ENCODE results near the gene ST6GAL1. TPM values are rescaled to one million over a fixed set of nuclear protein-coding genes. Genes with fewer than 3 reads are reported as not detected.

ST6GAL1 gene
- total RNA-seq, 4 donors from 2014 or later, result 24.7 to 58.1 (median 44.5) TPM

DNA sequence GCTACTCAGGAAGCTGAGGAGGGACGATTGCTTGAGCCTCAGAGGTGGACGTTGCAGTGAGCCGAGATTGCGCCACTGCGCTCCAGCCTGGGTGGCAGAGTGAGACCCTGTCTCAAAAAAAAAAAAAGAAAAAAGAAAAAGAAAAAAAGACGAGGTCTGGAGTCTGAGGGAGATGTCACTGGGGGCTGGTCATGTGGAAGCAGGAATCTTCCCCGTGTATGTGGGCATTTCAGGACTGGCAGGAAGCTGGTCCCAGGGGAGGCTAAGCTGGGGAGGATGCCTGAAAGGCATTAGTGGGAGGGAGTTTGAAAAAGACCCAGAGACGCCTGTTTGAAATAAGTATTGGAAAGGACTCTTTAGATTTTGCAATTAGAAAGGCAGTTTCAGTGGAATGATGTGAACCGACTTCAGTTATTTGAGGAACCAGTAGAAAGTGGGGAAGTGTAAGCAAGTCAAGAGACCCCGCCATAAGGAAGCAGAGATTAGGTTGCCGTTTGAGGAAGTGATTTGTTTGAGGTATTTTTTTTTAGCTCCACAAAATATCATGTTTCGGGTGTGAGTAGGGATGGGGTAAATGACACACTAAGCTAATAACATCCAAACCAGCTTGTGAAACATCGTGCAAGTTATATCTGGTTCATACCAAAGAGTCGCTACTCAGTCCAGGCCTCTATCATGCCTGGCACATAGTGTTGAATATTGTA lies 55.5 kb downstream of the ST6GAL1 start:
- H3K9me3 ChIP-seq, result no peaks in the 10 kb centered on the region
- 67 to 70% methylated on average over 14 of the region's 14 CpGs for WGBS, 2 donors
- peaks cover 0 to 3% (median 0%) of the 10 kb centered on the region in 4 donors for H3K4me1 ChIP-seq
- no peaks in the 10 kb centered on the region for H3K27me3 ChIP-seq
- H3K4me3 ChIP-seq, result no peak overlapping the region
- TF ChIP-seq POLR2A (IDR thresholded peaks at IDR 0.05) (no peak), EP300 (IDR thresholded peaks at IDR 0.05) (peak in 1 of 2 donors; percentile 61)
- TF ChIP-seq, protein P1, sequence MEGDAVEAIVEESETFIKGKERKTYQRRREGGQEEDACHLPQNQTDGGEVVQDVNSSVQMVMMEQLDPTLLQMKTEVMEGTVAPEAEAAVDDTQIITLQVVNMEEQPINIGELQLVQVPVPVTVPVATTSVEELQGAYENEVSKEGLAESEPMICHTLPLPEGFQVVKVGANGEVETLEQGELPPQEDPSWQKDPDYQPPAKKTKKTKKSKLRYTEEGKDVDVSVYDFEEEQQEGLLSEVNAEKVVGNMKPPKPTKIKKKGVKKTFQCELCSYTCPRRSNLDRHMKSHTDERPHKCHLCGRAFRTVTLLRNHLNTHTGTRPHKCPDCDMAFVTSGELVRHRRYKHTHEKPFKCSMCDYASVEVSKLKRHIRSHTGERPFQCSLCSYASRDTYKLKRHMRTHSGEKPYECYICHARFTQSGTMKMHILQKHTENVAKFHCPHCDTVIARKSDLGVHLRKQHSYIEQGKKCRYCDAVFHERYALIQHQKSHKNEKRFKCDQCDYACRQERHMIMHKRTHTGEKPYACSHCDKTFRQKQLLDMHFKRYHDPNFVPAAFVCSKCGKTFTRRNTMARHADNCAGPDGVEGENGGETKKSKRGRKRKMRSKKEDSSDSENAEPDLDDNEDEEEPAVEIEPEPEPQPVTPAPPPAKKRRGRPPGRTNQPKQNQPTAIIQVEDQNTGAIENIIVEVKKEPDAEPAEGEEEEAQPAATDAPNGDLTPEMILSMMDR (IDR thresholded peaks at IDR 0.05), result no peak
- no peak for DNase-seq (ENCODE audit: low spot score in 2 of 2)
- peaks cover 0 to 6% (median 0%) of the 10 kb centered on the region in 3 donors for H3K36me3 ChIP-seq
- peak overlapping the region in 2 of 4 donors; percentile 7 to 20 for H3K27ac ChIP-seq

DNA sequence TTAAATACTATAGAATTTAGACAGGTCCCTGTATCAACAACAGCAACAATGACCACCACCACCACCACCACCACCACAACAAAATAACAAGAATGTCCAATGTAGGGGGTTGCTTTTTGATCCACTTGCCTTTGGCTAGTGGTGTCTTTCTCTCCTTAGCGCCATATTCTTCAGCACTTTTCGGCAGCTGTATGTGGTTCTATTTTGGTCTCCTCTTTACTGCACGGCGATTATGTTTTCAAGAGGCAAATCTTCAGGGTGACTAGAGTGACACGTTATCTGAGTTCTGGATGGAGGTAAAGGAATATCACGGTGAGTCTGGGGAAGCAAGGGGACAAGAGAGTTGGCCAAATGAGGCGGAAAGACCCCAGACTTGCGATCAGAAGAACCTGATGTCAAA lies 56.1 kb downstream of the ST6GAL1 start:
- 81 to 82% methylated on average over 8 of the region's 8 CpGs for WGBS, 2 donors
- H3K9me3 ChIP-seq, result no peaks in the 10 kb centered on the region
- H3K27me3 ChIP-seq, result no peaks in the 10 kb centered on the region
- H3K36me3 ChIP-seq, result peaks cover 0 to 6% (median 0%) of the 10 kb centered on the region in 3 donors
- H3K4me3 ChIP-seq, result no peak overlapping the region
- H3K27ac ChIP-seq, result peak overlapping the region in 1 of 4 donors; percentile 7
- no peak for DNase-seq (ENCODE audit: low spot score in 2 of 2)
- TF ChIP-seq, protein P1 (IDR thresholded peaks at IDR 0.05), result no peak
- no peak for TF ChIP-seq EP300 (IDR thresholded peaks at IDR 0.05)
- no peak for TF ChIP-seq POLR2A (IDR thresholded peaks at IDR 0.05)
- H3K4me1 ChIP-seq, result peaks cover 0 to 3% (median 0%) of the 10 kb centered on the region in 4 donors

DNA sequence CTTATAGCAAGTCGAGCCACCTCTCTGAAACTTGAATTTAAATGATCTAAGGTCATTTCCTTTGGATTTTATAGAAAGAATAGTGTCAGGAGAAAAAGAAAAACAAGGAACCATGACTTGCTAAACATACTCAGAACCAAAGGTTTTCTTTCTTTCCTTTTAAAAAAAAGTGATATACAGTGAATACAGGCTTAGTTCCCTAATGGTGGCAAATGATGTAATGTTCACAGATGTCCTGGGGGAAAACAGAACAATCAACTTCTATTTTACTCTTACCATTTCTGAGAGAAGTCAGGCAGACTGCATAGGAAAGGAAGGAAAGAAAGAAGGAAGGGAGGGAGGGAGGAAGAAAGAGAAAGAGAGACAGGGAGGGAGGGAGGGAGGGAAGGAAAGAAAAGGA lies 56.5 kb downstream of the ST6GAL1 start:
- Histone ChIP-seq H3K9me3 (no peaks in the 10 kb centered on the region), H3K27ac (peak overlapping the region in 1 of 4 donors; percentile 31), H3K4me3 (no peak overlapping the region), H3K36me3 (peaks cover 0 to 6% (median 0%) of the 10 kb centered on the region in 3 donors), H3K4me1 (peaks cover 0 to 3% (median 0%) of the 10 kb centered on the region in 4 donors), H3K27me3 (no peaks in the 10 kb centered on the region)
- 30 to 44% methylated on average over 1 of the region's 1 CpG for WGBS, 2 donors
- no peak for DNase-seq (ENCODE audit: low spot score in 2 of 2)
- TF ChIP-seq EP300 (IDR thresholded peaks at IDR 0.05), result peak in 1 of 2 donors; percentile 14
- TF ChIP-seq, protein P1 (IDR thresholded peaks at IDR 0.05), result no peak
- no peak for TF ChIP-seq POLR2A (IDR thresholded peaks at IDR 0.05)

DNA sequence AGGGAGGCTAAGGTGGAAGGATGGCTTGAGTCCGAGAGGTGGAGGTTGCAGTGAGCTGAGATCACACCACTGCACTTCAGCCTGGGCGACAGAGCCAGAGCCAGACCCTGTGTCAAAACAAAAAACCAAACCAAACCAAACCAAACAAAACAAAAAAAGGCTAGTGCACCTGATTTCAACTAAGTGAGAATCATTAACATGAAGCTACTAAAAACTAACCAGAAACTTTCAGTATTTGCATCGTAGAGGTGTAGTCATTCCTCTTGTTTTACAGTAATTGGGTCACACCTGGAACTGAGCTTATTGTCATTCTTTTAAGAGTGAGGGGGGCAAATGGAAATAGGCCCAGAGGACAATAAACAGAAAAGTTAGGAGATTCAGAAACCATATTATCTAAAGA lies 58.5 kb downstream of the ST6GAL1 start:
- Histone ChIP-seq H3K9me3 (no peaks in the 10 kb centered on the region), H3K4me1 (peaks cover 0 to 3% (median 0%) of the 10 kb centered on the region in 4 donors), H3K4me3 (no peak overlapping the region), H3K36me3 (peaks cover 0 to 6% (median 0%) of the 10 kb centered on the region in 3 donors), H3K27me3 (no peaks in the 10 kb centered on the region), H3K27ac (no peak overlapping the region)
- no peak for DNase-seq (ENCODE audit: low spot score in 2 of 2)
- 93 to 96% methylated on average over 3 of the region's 3 CpGs for WGBS, 2 donors
- TF ChIP-seq, protein P1 (IDR thresholded peaks at IDR 0.05), result no peak
- no peak for TF ChIP-seq POLR2A (IDR thresholded peaks at IDR 0.05)
- no peak for TF ChIP-seq EP300 (IDR thresholded peaks at IDR 0.05)

DNA sequence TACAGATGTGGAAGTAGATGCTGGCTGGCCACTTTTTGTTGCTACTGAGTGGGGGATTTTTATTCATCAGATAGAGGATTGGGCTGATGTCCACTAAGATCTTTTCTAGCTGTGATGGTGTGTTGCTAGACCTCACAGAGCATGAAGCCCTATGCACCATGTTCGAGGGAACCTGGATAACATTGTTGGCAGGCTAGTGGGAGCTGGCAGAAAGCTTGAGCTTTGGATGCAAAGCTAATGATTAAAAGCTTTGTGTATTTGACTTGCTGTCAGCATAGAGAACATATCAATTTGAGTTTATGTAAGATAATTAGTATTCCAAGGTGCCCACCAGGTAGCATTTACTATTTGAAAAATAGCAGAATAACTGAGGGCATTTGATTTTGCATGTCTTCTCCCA lies 59.1 kb downstream of the ST6GAL1 start:
- TF ChIP-seq POLR2A (IDR thresholded peaks at IDR 0.05), result no peak
- TF ChIP-seq EP300 (IDR thresholded peaks at IDR 0.05), result no peak
- TF ChIP-seq, protein P1 (IDR thresholded peaks at IDR 0.05), result no peak
- H3K27me3 ChIP-seq, result no peaks in the 10 kb centered on the region
- H3K4me3 ChIP-seq, result no peak overlapping the region

More for the DNA sequence above, 59.1 kb downstream of the ST6GAL1 start:
- Histone ChIP-seq H3K27ac (no peak overlapping the region), H3K4me1 (peaks cover 0 to 4% (median 0%) of the 10 kb centered on the region in 4 donors), H3K9me3 (no peaks in the 10 kb centered on the region), H3K36me3 (peaks cover 0 to 6% (median 0%) of the 10 kb centered on the region in 3 donors)
- DNase-seq (ENCODE audit: low spot score in 2 of 2), result no peak
- 90 to 91% methylated on average over 1 of the region's 1 CpG for WGBS, 2 donors
